ENCODE data around the gene SCN3A. TPM values are rescaled to one million over a fixed set of nuclear protein-coding genes. Genes with fewer than 3 reads are reported as not detected.

The SCN3A gene
- total RNA-seq, 1 experiment from 2014 or later = 0.09 TPM

GRCh38 chr2:165112133-165112573 lies 91.7 kb downstream of the SCN3A start:
- H3K27ac Mint-ChIP-seq (ENCODE audit: unreplicated experiment) = no peak overlapping the region
- no peaks in the 10 kb centered on the region for H3K9me3 Mint-ChIP-seq (ENCODE audit: low read depth, unreplicated experiment)
- BruUV-seq (replicated peaks) = no TSS peak
- H3K4me1 Mint-ChIP-seq (ENCODE audit: low read depth, unreplicated experiment) = peaks cover 10% of the 10 kb centered on the region
- CTCF ChIA-PET = no interaction called here
- intact Hi-C loops (cut with micrococcal nuclease; ENCODE audit: unreplicated experiment) = no loop called here
- H3K36me3 Mint-ChIP-seq (ENCODE audit: insufficient read depth, unreplicated experiment) = no peaks in the 10 kb centered on the region
- no peak overlapping the region for H3K4me3 Mint-ChIP-seq (ENCODE audit: low read depth, unreplicated experiment)
- TF ChIP-seq CTCF (IDR thresholded peaks at IDR 0.05; ENCODE audit: unreplicated experiment) = no peak
- no peaks in the 10 kb centered on the region for H3K27me3 Mint-ChIP-seq (ENCODE audit: unreplicated experiment)
- DNase-seq = no peak

GRCh38 chr2:165110394-165110793 lies 93.5 kb downstream of the SCN3A start:
- intact Hi-C loops (cut with micrococcal nuclease; ENCODE audit: unreplicated experiment) = no loop called here
- peaks cover 10% of the 10 kb centered on the region for H3K4me1 Mint-ChIP-seq (ENCODE audit: low read depth, unreplicated experiment)
- CTCF ChIA-PET = no interaction called here
- no peak overlapping the region for H3K4me3 Mint-ChIP-seq (ENCODE audit: low read depth, unreplicated experiment)
- H3K9me3 Mint-ChIP-seq (ENCODE audit: low read depth, unreplicated experiment) = no peaks in the 10 kb centered on the region
- no TSS peak for BruUV-seq (replicated peaks)
- no peak for DNase-seq
- H3K27me3 Mint-ChIP-seq (ENCODE audit: unreplicated experiment) = no peaks in the 10 kb centered on the region
- H3K36me3 Mint-ChIP-seq (ENCODE audit: insufficient read depth, unreplicated experiment) = no peaks in the 10 kb centered on the region
- TF ChIP-seq CTCF (IDR thresholded peaks at IDR 0.05; ENCODE audit: unreplicated experiment) = no peak
- no peak overlapping the region for H3K27ac Mint-ChIP-seq (ENCODE audit: unreplicated experiment)

GRCh38 chr2:165109915-165110314 lies 93.9 kb downstream of the SCN3A start:
- Mint-ChIP-seq H3K4me3 (ENCODE audit: low read depth, unreplicated experiment) (no peak overlapping the region), H3K27ac (ENCODE audit: unreplicated experiment) (no peak overlapping the region), H3K27me3 (ENCODE audit: unreplicated experiment) (no peaks in the 10 kb centered on the region), H3K4me1 (ENCODE audit: low read depth, unreplicated experiment) (peaks cover 10% of the 10 kb centered on the region), H3K36me3 (ENCODE audit: insufficient read depth, unreplicated experiment) (no peaks in the 10 kb centered on the region), H3K9me3 (ENCODE audit: low read depth, unreplicated experiment) (no peaks in the 10 kb centered on the region)
- no TSS peak for BruUV-seq (replicated peaks)
- no peak for TF ChIP-seq CTCF (IDR thresholded peaks at IDR 0.05; ENCODE audit: unreplicated experiment)
- DNase-seq = no peak
- intact Hi-C loops (cut with micrococcal nuclease; ENCODE audit: unreplicated experiment) = no loop called here
- CTCF ChIA-PET = no interaction called here

- Mint-ChIP-seq H3K27ac (ENCODE audit: unreplicated experiment) (no peak overlapping the region), H3K4me3 (ENCODE audit: low read depth, unreplicated experiment) (no peak overlapping the region), H3K9me3 (ENCODE audit: low read depth, unreplicated experiment) (no peaks in the 10 kb centered on the region), H3K36me3 (ENCODE audit: insufficient read depth, unreplicated experiment) (no peaks in the 10 kb centered on the region), H3K4me1 (ENCODE audit: low read depth, unreplicated experiment) (no peaks in the 10 kb centered on the region), H3K27me3 (ENCODE audit: unreplicated experiment) (no peaks in the 10 kb centered on the region)
- no peak for TF ChIP-seq CTCF (IDR thresholded peaks at IDR 0.05; ENCODE audit: unreplicated experiment)
- intact Hi-C loops (cut with micrococcal nuclease; ENCODE audit: unreplicated experiment) = no loop called here
- CTCF ChIA-PET = no interaction called here
- no TSS peak for BruUV-seq (replicated peaks)
- no peak for DNase-seq
Observed at GRCh38 chr2:165105926-165106325, 97.9 kb downstream of the SCN3A start.
